Glutamatergic neuron (in vitro differentiated cells): ENCODE data around the gene STK11. TPM values are rescaled to one million over a fixed set of nuclear protein-coding genes. Genes with fewer than 3 reads are reported as not detected.

Experiments used
- DNase-seq: peaks from one replicate; pipeline ENCODE4 v3.0.0; 2022
- H3K27ac Mint-ChIP-seq: one replicate; pipeline ENCODE4 v1.8.0; 2020; ENCODE audit warnings: mild to moderate bottlenecking, mixed read lengths, inconsistent platforms; ENCODE audit not compliant: unreplicated experiment
- H3K27me3 Mint-ChIP-seq: one replicate; pipeline ENCODE4 v1.8.0; 2020; ENCODE audit warnings: mild to moderate bottlenecking, moderate library complexity, mixed read lengths, inconsistent platforms; ENCODE audit not compliant: unreplicated experiment
- H3K36me3 Mint-ChIP-seq: one replicate; pipeline ENCODE4 v1.8.0; 2020; ENCODE audit warnings: mild to moderate bottlenecking, mixed read lengths, inconsistent platforms; ENCODE audit not compliant: unreplicated experiment
- H3K4me1 Mint-ChIP-seq: one replicate; pipeline ENCODE4 v1.8.0; 2020; ENCODE audit warnings: mild to moderate bottlenecking, low read depth, mixed read lengths, inconsistent platforms; ENCODE audit not compliant: unreplicated experiment
- H3K4me3 Mint-ChIP-seq: one replicate; pipeline ENCODE4 v1.8.0; 2020; ENCODE audit warnings: mild to moderate bottlenecking, mixed read lengths, inconsistent platforms; ENCODE audit not compliant: unreplicated experiment
- H3K9me3 Mint-ChIP-seq: one replicate; pipeline ENCODE4 v1.8.0; 2020; ENCODE audit warnings: mild to moderate bottlenecking, moderate library complexity, mixed read lengths, inconsistent platforms; ENCODE audit not compliant: unreplicated experiment
- CTCF ChIP-seq: fragments of 200-600 bp; sonication (generic); IDR thresholded peaks from one replicate; pipeline ENCODE4 v1.5.0; 2021; ENCODE audit not compliant: partially characterized antibody, unreplicated experiment
- total RNA-seq: library from RNA; stranded (reverse); fragmentation: NEBNext Ultra II Directional; extraction: Animal tissue kit (Norgen Biotek cat#: 25700); gene quantifications from one replicate; pipeline ENCODE4 v1.2.1, GENCODE V29; 2021; ENCODE audit not compliant: unreplicated experiment

The STK11 gene
- total RNA-seq, 1 donor from 2014 or later = 48.2 TPM

GRCh38 chr19:1158885-1159448 lies 46.6 kb upstream of the STK11 start:
- no peak for DNase-seq
- Mint-ChIP-seq H3K36me3 (no peaks in the 10 kb centered on the region), H3K27me3 (peaks cover 9% of the 10 kb centered on the region), H3K4me3 (no peak overlapping the region), H3K4me1 (peaks cover 1% of the 10 kb centered on the region), H3K9me3 (no peaks in the 10 kb centered on the region), H3K27ac (no peak overlapping the region)
- TF ChIP-seq CTCF = no peak

- H3K36me3 Mint-ChIP-seq = no peaks in the 10 kb centered on the region
- TF ChIP-seq CTCF = no peak
- H3K4me3 Mint-ChIP-seq = no peak overlapping the region
- H3K27ac Mint-ChIP-seq = no peak overlapping the region
- H3K4me1 Mint-ChIP-seq = peaks cover 1% of the 10 kb centered on the region
- no peaks in the 10 kb centered on the region for H3K9me3 Mint-ChIP-seq
- no peak for DNase-seq
- peaks cover 9% of the 10 kb centered on the region for H3K27me3 Mint-ChIP-seq
Observed at GRCh38 chr19:1159864-1160595, 45.5 kb upstream of the STK11 start.

- H3K9me3 Mint-ChIP-seq = no peaks in the 10 kb centered on the region
- DNase-seq = no peak
- no peak for TF ChIP-seq CTCF
- H3K27me3 Mint-ChIP-seq = peaks cover 6% of the 10 kb centered on the region
- H3K4me3 Mint-ChIP-seq = peak overlapping the region; percentile 64
- H3K36me3 Mint-ChIP-seq = no peaks in the 10 kb centered on the region
- peak overlapping the region; percentile 55 for H3K27ac Mint-ChIP-seq
- peaks cover 1% of the 10 kb centered on the region for H3K4me1 Mint-ChIP-seq
Observed at GRCh38 chr19:1161716-1162115, 43.9 kb upstream of the STK11 start.

- Mint-ChIP-seq H3K9me3 (no peaks in the 10 kb centered on the region), H3K27ac (peak overlapping the region; percentile 38), H3K4me3 (no peak overlapping the region), H3K36me3 (no peaks in the 10 kb centered on the region), H3K27me3 (peaks cover 7% of the 10 kb centered on the region), H3K4me1 (peaks cover 1% of the 10 kb centered on the region)
- no peak for TF ChIP-seq CTCF
- no peak for DNase-seq
Observed at GRCh38 chr19:1162404-1163282, 42.9 kb upstream of the STK11 start.
